Measurements from ENCODE around the gene POLA1.
"Not testable (repeated sequence)": the region's sequence is repeated elsewhere in the genome, so short reads cannot be mapped to it uniquely, and the experiment has no call there.

Gene POLA1

GRCh38 chrX:24693453-24694202 lies at the start of gene POLA1:
TSS of gene POLA1 (plus strand) at chrX:24693918. CDS start at chrX:24693962, 44 bp downstream.
- peak; percentile 95 for DNase-seq

- no peak for DNase-seq
Measured at GRCh38 chrX:24646006-24646405, 47.7 kb upstream of the POLA1 start.

GRCh38 chrX:24646745-24647182 lies 47.0 kb upstream of the POLA1 start:
- no peak for DNase-seq

GRCh38 chrX:24647257-24648058 lies 46.3 kb upstream of the POLA1 start, which contains the start of gene PCYT1B:
TSS of gene PCYT1B (minus strand) at chrX:24647347. CDS start at chrX:24647105, 242 bp downstream.
- DNase-seq = peak; percentile 33

- no peak for DNase-seq
Measured at GRCh38 chrX:24648495-24648894, 45.2 kb upstream of the POLA1 start.

- DNase-seq = no peak
Measured at GRCh38 chrX:24651783-24652182, 41.9 kb upstream of the POLA1 start.

- not testable (repeated sequence) for DNase-seq
Measured at GRCh38 chrX:24655679-24656078, 38.0 kb upstream of the POLA1 start.

GRCh38 chrX:24657671-24658386 lies 35.9 kb upstream of the POLA1 start:
- DNase-seq = no peak

- DNase-seq = no peak
Measured at GRCh38 chrX:24658421-24658820, 35.3 kb upstream of the POLA1 start.

GRCh38 chrX:24659106-24659505 lies 34.6 kb upstream of the POLA1 start:
- DNase-seq = no peak

- DNase-seq = no peak
Measured at GRCh38 chrX:24659646-24660045, 34.1 kb upstream of the POLA1 start.

- DNase-seq = no peak
Measured at GRCh38 chrX:24661292-24661691, 32.4 kb upstream of the POLA1 start.

- no peak for DNase-seq
Measured at GRCh38 chrX:24662352-24662751, 31.4 kb upstream of the POLA1 start.

- no peak for DNase-seq
Measured at GRCh38 chrX:24668111-24668510, 25.6 kb upstream of the POLA1 start.

GRCh38 chrX:24672701-24673190 lies 21.0 kb upstream of the POLA1 start:
- no peak for DNase-seq

GRCh38 chrX:24673424-24673823 lies 20.3 kb upstream of the POLA1 start:
- no peak for DNase-seq

- DNase-seq = peak; percentile 28
Measured at GRCh38 chrX:24676403-24677024, 17.2 kb upstream of the POLA1 start.

- no peak for DNase-seq
Measured at GRCh38 chrX:24682739-24683432, 10.8 kb upstream of the POLA1 start.

GRCh38 chrX:24684048-24684447 lies 9.7 kb upstream of the POLA1 start:
- DNase-seq = no peak

- DNase-seq = no peak
Measured at GRCh38 chrX:24692305-24692704, 1.4 kb upstream of the POLA1 start.

GRCh38 chrX:24694825-24695224 lies 1.1 kb downstream of the POLA1 start:
- no peak for DNase-seq

- no peak for DNase-seq
Measured at GRCh38 chrX:24696294-24696693, 2.6 kb downstream of the POLA1 start.

Data from suppressor macrophage treated with lipopolysaccharide for 4 hours (primary cell).